Neural cell (in vitro differentiated cells): ENCODE measurements around the gene EDARADD. TPM values are rescaled to one million over a fixed set of nuclear protein-coding genes. Genes with fewer than 3 reads are reported as not detected.
"Not testable (repeated sequence)": the region's sequence is repeated elsewhere in the genome, so short reads cannot be mapped to it uniquely, and the experiment has no call there.

Experiments
- H2AFZ ChIP-seq: fragments of 200-600, 300-800 bp; sonication (generic), shearing (Covaris generic); 2 replicates; pipeline ENCODE4 v1.6.0; 2014; ENCODE audit warnings: low read depth, mild to moderate bottlenecking, antibody characterized with exemption, low read length, moderate library complexity
- H3F3A ChIP-seq: fragments of 200-600 bp; shearing (Covaris generic); 2 replicates; pipeline ENCODE4 v1.6.1; 2016; ENCODE audit warnings: mild to moderate bottlenecking, moderate library complexity, mixed read lengths, antibody characterized with exemption, low read length; ENCODE audit not compliant: insufficient read depth, poor library complexity, severe bottlenecking
- H3K27ac ChIP-seq: fragments of 200-600, 300-800 bp; sonication (generic), shearing (Covaris generic); 2 replicates; pipeline ENCODE4 v1.5.1; 2014; ENCODE audit warnings: mild to moderate bottlenecking, low read length, moderate library complexity
- H3K27me3 ChIP-seq: fragments of 300-800, 200-600 bp; sonication (generic), shearing (Covaris generic); 2 replicates; pipeline ENCODE4 v1.6.0; 2014; ENCODE audit warnings: mild to moderate bottlenecking, low read depth, low read length, moderate library complexity; ENCODE audit not compliant: insufficient read depth
- H3K36me3 ChIP-seq: fragments of 300-800, 200-600 bp; sonication (generic), shearing (Covaris generic); 2 replicates; pipeline ENCODE4 v1.5.1; 2014; ENCODE audit warnings: mild to moderate bottlenecking, antibody characterized with exemption, low read length, moderate library complexity; ENCODE audit not compliant: insufficient read depth
- H3K4me2 ChIP-seq: fragments of 300-800, 200-600 bp; sonication (generic), shearing (Covaris generic); 2 replicates; pipeline ENCODE4 v1.6.0; 2014; ENCODE audit warnings: mild to moderate bottlenecking, low read length
- H3K4me3 ChIP-seq: fragments of 300-800, 200-600 bp; sonication (generic), shearing (Covaris generic); 2 replicates; pipeline ENCODE4 v1.5.1; 2014; ENCODE audit warnings: mild to moderate bottlenecking, low read length, moderate library complexity
- H3K79me2 ChIP-seq: fragments of 200-600 bp; shearing (Covaris generic); replicated peaks from 2 replicates; pipeline ENCODE4 v1.6.0; 2014; ENCODE audit warnings: mild to moderate bottlenecking, low read length, moderate library complexity; ENCODE audit not compliant: insufficient read depth
- H3K9ac ChIP-seq: fragments of 300-800, 200-600 bp; sonication (generic), shearing (Covaris generic); 2 replicates; pipeline ENCODE4 v1.6.1; 2016; ENCODE audit warnings: mild to moderate bottlenecking, low read length, mixed read lengths
- H3K9me2 ChIP-seq: fragments of 200-600 bp; shearing (Covaris generic); 2 replicates; pipeline ENCODE4 v1.6.1; 2016; ENCODE audit warnings: mild to moderate bottlenecking, low read length, mixed read lengths; ENCODE audit not compliant: insufficient read depth
- H3K9me3 ChIP-seq: fragments of 200-600, 300-800 bp; sonication (generic), shearing (Covaris generic); 2 replicates; pipeline ENCODE4 v1.6.1; 2016; ENCODE audit warnings: mild to moderate bottlenecking, mixed run types, low read length, moderate library complexity, mixed read lengths
- H4K20me1 ChIP-seq: fragments of 200-600 bp; shearing (Covaris generic); 2 replicates; pipeline ENCODE4 v1.6.1; 2016; ENCODE audit warnings: mild to moderate bottlenecking, mixed run types; ENCODE audit not compliant: insufficient read depth
- EP300 ChIP-seq: fragments of 450-650 bp; conservative IDR thresholded peaks from 2 replicates; pipeline ENCODE4 v1.6.1; 2014; ENCODE audit warnings: antibody characterized with exemption, mild to moderate bottlenecking, moderate library complexity; ENCODE audit not compliant: poor library complexity, severe bottlenecking
- EZH2 ChIP-seq: fragments of 200-600, 300-800 bp; shearing (Covaris generic), sonication (generic); IDR thresholded peaks from 2 replicates; pipeline ENCODE4 v1.6.1; 2014; ENCODE audit warnings: antibody characterized with exemption, low read length, borderline replicate concordance, mild to moderate bottlenecking; ENCODE audit not compliant: insufficient read depth, poor library complexity, severe bottlenecking
- MXI1 ChIP-seq: fragments of 450-650 bp; conservative IDR thresholded peaks from 2 replicates; pipeline ENCODE4 v1.6.1; 2014; ENCODE audit warnings: antibody characterized with exemption, mild to moderate bottlenecking; ENCODE audit not compliant: poor library complexity, severe bottlenecking
- POLR2AphosphoS5 ChIP-seq: IDR thresholded peaks from 2 replicates; pipeline ENCODE4 v1.6.1; 2012
- RAD21 ChIP-seq: fragments of 450-650 bp; conservative IDR thresholded peaks from 2 replicates; pipeline ENCODE4 v1.6.1; 2014; ENCODE audit warnings: antibody characterized with exemption, mild to moderate bottlenecking, moderate library complexity
- SMC3 ChIP-seq: fragments of 450-650 bp; conservative IDR thresholded peaks from 2 replicates; pipeline ENCODE4 v1.6.1; 2014; ENCODE audit warnings: antibody characterized with exemption, mild to moderate bottlenecking, moderate library complexity; ENCODE audit not compliant: poor library complexity
- TAF1 ChIP-seq: IDR thresholded peaks from 2 replicates; pipeline ENCODE4 v1.6.1; 2012; ENCODE audit warnings: low read depth
- polyA plus RNA-seq: library from polyadenylated mRNA; depleted of rRNA; stranded (reverse); fragments of >200 nt; gene quantifications from 2 replicates; pipeline ENCODE4 v1.2.3, GENCODE V29; 2014
- TF ChIP-seq, protein P1 (sequence below): IDR thresholded peaks from 2 replicates; pipeline ENCODE4 v1.6.1; 2012; ENCODE audit warnings: borderline replicate concordance
- TF ChIP-seq, protein P2 (sequence below): fragments of 450-650 bp; IDR thresholded peaks from 2 replicates; pipeline ENCODE4 v1.5.1; 2014; ENCODE audit warnings: antibody characterized with exemption, mild to moderate bottlenecking, moderate library complexity; ENCODE audit not compliant: poor library complexity, severe bottlenecking

Gene EDARADD
- polyA plus RNA-seq, 1 donor from 2014 or later = 0.17 TPM

DNA sequence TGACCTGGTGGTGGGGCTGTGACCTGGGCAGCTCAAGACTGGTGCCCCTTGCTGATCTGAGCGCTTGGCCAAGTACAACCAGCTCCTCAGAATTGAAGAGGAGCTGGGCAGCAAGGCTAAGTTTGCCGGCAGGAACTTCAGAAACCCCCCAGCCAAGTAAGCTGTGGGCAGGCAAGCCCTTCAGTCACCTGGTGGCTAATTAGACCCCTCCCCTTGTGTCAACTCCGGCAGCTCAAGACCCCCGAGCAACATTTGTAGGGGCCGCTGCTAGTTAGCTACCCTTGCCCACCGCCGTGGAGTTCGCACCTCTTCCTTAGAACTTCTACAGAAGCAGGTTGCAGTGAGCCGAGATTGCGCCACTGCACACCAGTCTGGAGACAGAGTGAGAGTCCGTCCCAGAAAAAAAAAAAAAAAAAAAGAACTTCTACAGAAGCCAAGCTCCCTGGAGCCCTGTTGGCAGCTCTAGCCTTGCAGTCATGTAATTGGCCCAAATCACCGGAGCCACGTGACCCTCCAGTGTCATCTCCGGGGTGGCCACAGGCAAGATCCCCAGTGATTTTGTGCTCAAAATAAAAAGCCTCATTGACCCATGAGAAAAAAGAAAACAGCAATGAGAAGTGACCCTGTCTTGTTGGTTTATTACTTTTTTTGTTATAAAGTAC, 90.4 kb downstream of the EDARADD start:
- Histone ChIP-seq H3K79me2 (no peaks in the 10 kb centered on the region), H3K4me2 (no peak overlapping the region), H3K36me3 (no peaks in the 10 kb centered on the region), H3K4me3 (no peak overlapping the region), H3K27me3 (no peaks in the 10 kb centered on the region), H3K9ac (no peak overlapping the region), H4K20me1 (no peaks in the 10 kb centered on the region), H2AFZ (no peak overlapping the region), H3K9me3 (no peaks in the 10 kb centered on the region), H3K9me2 (no peaks in the 10 kb centered on the region), H3F3A (no peaks in the 10 kb centered on the region), H3K27ac (no peak overlapping the region)
- TF ChIP-seq RAD21 = no peak
- TF ChIP-seq, protein P1, sequence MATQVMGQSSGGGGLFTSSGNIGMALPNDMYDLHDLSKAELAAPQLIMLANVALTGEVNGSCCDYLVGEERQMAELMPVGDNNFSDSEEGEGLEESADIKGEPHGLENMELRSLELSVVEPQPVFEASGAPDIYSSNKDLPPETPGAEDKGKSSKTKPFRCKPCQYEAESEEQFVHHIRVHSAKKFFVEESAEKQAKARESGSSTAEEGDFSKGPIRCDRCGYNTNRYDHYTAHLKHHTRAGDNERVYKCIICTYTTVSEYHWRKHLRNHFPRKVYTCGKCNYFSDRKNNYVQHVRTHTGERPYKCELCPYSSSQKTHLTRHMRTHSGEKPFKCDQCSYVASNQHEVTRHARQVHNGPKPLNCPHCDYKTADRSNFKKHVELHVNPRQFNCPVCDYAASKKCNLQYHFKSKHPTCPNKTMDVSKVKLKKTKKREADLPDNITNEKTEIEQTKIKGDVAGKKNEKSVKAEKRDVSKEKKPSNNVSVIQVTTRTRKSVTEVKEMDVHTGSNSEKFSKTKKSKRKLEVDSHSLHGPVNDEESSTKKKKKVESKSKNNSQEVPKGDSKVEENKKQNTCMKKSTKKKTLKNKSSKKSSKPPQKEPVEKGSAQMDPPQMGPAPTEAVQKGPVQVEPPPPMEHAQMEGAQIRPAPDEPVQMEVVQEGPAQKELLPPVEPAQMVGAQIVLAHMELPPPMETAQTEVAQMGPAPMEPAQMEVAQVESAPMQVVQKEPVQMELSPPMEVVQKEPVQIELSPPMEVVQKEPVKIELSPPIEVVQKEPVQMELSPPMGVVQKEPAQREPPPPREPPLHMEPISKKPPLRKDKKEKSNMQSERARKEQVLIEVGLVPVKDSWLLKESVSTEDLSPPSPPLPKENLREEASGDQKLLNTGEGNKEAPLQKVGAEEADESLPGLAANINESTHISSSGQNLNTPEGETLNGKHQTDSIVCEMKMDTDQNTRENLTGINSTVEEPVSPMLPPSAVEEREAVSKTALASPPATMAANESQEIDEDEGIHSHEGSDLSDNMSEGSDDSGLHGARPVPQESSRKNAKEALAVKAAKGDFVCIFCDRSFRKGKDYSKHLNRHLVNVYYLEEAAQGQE = no peak
- TF ChIP-seq POLR2AphosphoS5 = no peak
- TF ChIP-seq SMC3 = no peak
- no peak for TF ChIP-seq TAF1
- TF ChIP-seq EP300 = no peak

DNA sequence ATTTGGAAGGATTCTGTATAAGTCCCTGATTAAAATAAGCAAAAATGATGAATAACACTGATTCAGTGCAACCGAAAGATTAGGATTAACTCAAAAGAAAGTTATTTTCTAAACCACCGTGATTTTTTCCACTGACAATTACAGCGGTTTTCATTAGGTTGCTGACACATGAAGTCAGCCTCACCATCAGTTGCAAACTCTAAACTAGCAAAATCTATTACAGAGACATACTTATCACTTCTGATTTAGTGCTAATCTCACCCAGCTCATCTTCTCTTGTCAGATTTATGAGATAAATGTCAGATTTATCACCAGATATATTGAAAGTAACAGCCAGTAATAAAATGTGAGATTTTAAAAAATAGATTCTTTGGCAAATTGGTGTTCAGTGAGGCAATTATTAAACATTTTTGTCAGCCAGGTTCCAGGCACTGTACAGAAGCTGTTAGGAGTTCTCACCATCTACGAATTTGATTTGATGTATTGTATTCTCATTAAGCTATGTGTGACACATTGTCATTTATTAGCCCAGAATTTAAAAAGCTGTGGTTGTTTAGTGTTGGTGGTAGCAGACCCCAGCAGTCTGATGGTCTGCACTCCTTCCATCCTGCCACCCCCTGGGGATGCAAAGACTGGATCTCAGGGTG, 92.4 kb downstream of the EDARADD start:
- H3K27me3 ChIP-seq = no peaks in the 10 kb centered on the region
- TF ChIP-seq RAD21 = no peak
- no peak for TF ChIP-seq MXI1
- TF ChIP-seq, protein P1 = no peak
- TF ChIP-seq EP300 = no peak
- no peak for TF ChIP-seq EZH2
- no peak for TF ChIP-seq TAF1
- no peak for TF ChIP-seq POLR2AphosphoS5
- no peak for TF ChIP-seq SMC3
- TF ChIP-seq, protein P2, sequence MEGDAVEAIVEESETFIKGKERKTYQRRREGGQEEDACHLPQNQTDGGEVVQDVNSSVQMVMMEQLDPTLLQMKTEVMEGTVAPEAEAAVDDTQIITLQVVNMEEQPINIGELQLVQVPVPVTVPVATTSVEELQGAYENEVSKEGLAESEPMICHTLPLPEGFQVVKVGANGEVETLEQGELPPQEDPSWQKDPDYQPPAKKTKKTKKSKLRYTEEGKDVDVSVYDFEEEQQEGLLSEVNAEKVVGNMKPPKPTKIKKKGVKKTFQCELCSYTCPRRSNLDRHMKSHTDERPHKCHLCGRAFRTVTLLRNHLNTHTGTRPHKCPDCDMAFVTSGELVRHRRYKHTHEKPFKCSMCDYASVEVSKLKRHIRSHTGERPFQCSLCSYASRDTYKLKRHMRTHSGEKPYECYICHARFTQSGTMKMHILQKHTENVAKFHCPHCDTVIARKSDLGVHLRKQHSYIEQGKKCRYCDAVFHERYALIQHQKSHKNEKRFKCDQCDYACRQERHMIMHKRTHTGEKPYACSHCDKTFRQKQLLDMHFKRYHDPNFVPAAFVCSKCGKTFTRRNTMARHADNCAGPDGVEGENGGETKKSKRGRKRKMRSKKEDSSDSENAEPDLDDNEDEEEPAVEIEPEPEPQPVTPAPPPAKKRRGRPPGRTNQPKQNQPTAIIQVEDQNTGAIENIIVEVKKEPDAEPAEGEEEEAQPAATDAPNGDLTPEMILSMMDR = no peak
- no peak overlapping the region for H2AFZ ChIP-seq
- no peaks in the 10 kb centered on the region for H3F3A ChIP-seq
- H3K9me3 ChIP-seq = no peaks in the 10 kb centered on the region
- H4K20me1 ChIP-seq = no peaks in the 10 kb centered on the region
- H3K4me3 ChIP-seq = no peak overlapping the region
- no peak overlapping the region for H3K9ac ChIP-seq
- no peak overlapping the region for H3K27ac ChIP-seq
- H3K79me2 ChIP-seq = no peaks in the 10 kb centered on the region
- H3K4me2 ChIP-seq = no peak overlapping the region
- no peaks in the 10 kb centered on the region for H3K9me2 ChIP-seq
- H3K36me3 ChIP-seq = no peaks in the 10 kb centered on the region

GRCh38 chr1:236489161-236489560, 95.1 kb downstream of the EDARADD start:
- not testable (repeated sequence) for H3K79me2 ChIP-seq, H4K20me1 ChIP-seq, H3K36me3 ChIP-seq, H3K4me2 ChIP-seq, H3K27ac ChIP-seq, H3K9me3 ChIP-seq, H3K27me3 ChIP-seq, H3K9ac ChIP-seq, H2AFZ ChIP-seq, H3K4me3 ChIP-seq, H3K9me2 ChIP-seq, H3F3A ChIP-seq
